Endometrial microvascular endothelial cells (primary cell): ENCODE data around the gene RIOK2. TPM values are rescaled to one million over a fixed set of nuclear protein-coding genes. Genes with fewer than 3 reads are reported as not detected.
"Not testable (repeated sequence)": the region's sequence is repeated elsewhere in the genome, so short reads cannot be mapped to it uniquely, and the experiment has no call there.

ENCODE experiments used
- in situ Hi-C: cut with HindIII; loops from 2 replicates; pipeline ENCODE4 v1.10.0; 2017; ENCODE audit warnings: low sequenced_read_pairs, low pct_unique_long_range_greater_than_20kb; ENCODE audit errors: inconsistent ontology term
- total RNA-seq: library from RNA; depleted of rRNA; stranded (reverse); fragments of >200 nt; gene quantifications from one replicate; pipeline ENCODE4 v1.2.3, GENCODE V29; 2015; ENCODE audit errors: inconsistent ontology term

The RIOK2 gene
- 47.5 TPM for total RNA-seq

- in situ Hi-C loops: no loop called here
These were observed at the start of gene RIOK2 for GRCh38 chr5:97183100-97183929. Gene RIOK2, minus strand, starts transcription at chr5:97183247. Its CDS starts 56 bp downstream, at chr5:97183191.

- in situ Hi-C loops: no loop called here
These were observed 48.1 kb upstream of the RIOK2 start for GRCh38 chr5:97231025-97231636.

GRCh38 chr5:97229688-97230285 lies 46.7 kb upstream of the RIOK2 start:
- in situ Hi-C loops: no loop called here

- in situ Hi-C loops: no loop called here
These were observed 46.1 kb upstream of the RIOK2 start for GRCh38 chr5:97229196-97229595.

- in situ Hi-C loops: no loop called here
These were observed 42.2 kb upstream of the RIOK2 start for GRCh38 chr5:97225222-97225621.

- in situ Hi-C loops: no loop called here
These were observed 41.2 kb upstream of the RIOK2 start for GRCh38 chr5:97224112-97224750.

- in situ Hi-C loops: no loop called here
These were observed 40.5 kb upstream of the RIOK2 start for GRCh38 chr5:97223596-97223995.

GRCh38 chr5:97209343-97209742 lies 26.3 kb upstream of the RIOK2 start:
- in situ Hi-C loops: no loop called here

- in situ Hi-C loops: no loop called here
These were observed 25.7 kb upstream of the RIOK2 start for GRCh38 chr5:97208714-97209113.

- in situ Hi-C loops: no loop called here
These were observed 25.2 kb upstream of the RIOK2 start for GRCh38 chr5:97208184-97208713.

GRCh38 chr5:97194366-97194765 lies 11.3 kb upstream of the RIOK2 start:
- in situ Hi-C loops: no loop called here

- in situ Hi-C loops: no loop called here
These were observed 10.3 kb upstream of the RIOK2 start for GRCh38 chr5:97193355-97193688.

- in situ Hi-C loops: no loop called here
These were observed 9.7 kb upstream of the RIOK2 start for GRCh38 chr5:97192580-97193354.

GRCh38 chr5:97191893-97192292 lies 8.8 kb upstream of the RIOK2 start:
- in situ Hi-C loops: no loop called here

- in situ Hi-C loops: not testable (repeated sequence)
These were observed 6.5 kb upstream of the RIOK2 start for GRCh38 chr5:97189523-97189922.

- in situ Hi-C loops: no loop called here
These were observed 825 bp upstream of the RIOK2 start for GRCh38 chr5:97183930-97184213.

GRCh38 chr5:97182571-97183099 lies 412 bp downstream of the RIOK2 start:
- in situ Hi-C loops: no loop called here

GRCh38 chr5:97181856-97182545 lies 1.0 kb downstream of the RIOK2 start:
- in situ Hi-C loops: no loop called here
